ENCODE data around the gene FAM78A.
"Not testable (repeated sequence)": the region's sequence is repeated elsewhere in the genome, so short reads cannot be mapped to it uniquely, and the experiment has no call there.

FAM78A gene

GRCh38 chr9:131236161-131236560, 40.1 kb downstream of the FAM78A start:
- no peak for DNase-seq

DNA sequence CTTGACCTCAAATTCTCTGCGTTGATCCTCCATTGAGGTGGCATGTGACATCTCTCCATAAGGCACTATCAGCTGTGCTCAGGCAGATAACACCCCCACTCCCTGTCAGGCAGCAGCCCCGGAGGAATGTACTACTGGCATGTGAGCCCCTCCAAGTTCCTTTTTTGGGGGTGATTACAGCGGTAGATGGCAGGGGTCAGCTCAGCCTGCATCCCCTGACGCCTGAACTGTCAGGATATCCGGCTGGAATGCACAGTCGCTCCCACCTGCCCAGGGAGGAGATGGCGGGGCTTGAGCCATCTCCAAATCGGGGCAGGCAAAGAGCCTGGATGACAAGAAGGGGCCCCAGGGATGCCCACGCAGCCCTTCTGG, 40.8 kb downstream of the FAM78A start:
- DNase-seq: no peak

DNA sequence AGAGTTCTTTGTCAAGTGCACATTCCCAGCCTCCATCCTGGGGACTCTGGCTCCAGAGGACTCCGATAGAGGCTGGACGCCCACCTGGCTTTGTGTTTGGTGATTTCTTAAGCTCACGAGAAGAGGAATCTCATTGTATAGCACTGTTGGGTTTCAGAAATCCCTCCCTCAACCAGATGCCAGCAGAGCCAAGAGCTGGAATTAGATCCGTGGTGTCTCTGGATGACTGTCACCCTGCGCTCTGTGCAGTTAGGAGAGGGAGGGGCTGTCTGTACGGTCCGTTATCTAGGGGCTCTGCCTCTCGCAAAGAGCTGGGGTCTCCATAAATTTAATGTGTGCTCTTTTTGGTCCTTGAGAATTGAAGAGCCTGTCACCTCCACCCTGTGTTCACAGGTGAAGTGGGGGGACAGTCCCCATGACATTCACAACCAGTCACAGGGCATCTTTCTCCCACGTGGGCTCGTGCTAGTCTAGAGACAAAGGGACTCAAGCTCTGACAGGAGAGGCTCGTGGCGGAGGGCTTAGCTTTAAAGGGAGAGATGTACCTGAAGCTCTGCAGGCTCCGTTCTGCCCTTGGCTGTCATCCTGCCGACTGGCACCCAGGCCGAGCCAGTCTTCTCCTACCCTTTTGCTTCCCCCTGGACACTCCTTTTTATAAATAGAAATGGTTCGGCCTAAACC, 41.4 kb downstream of the FAM78A start:
- DNase-seq: no peak

DNA sequence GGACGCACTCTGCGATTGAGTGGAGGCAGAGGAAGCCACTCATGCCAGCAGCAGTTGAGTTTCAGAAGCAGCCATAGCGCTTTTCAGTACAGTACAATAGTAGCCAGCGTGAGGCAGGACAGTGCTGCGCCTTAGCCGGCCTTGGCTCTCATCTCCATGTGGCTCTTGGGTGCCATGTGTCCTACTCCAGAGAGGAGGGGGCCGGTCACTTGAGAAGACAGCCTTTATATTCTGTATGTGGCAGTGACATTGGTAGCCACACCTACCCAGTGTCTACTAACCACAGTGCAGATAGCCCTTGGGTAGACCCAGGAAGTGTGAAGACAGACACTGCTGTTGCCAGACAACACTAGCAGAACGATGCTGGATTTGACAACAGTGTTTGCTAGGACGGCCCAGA, 42.3 kb downstream of the FAM78A start:
- no peak for DNase-seq

DNA sequence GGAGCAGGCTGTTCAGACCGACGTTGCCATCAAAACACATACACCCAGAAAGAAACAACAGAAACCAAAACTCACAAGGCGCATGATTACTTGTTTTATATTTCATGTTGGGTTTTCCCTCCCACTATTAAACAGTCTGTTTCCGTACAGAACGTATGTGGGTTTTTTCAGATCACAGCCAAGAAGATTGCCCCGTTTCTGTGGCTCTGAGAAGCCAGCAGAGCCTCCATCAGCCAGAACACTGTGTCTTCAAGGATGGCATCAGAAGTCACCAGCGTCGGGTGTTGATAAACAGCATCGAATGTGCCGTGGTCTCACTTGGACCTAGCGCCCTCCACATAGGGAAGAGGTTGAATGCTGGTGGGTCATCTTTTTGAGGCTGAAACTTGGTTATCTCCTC, 42.8 kb downstream of the FAM78A start:
- DNase-seq: no peak

DNA sequence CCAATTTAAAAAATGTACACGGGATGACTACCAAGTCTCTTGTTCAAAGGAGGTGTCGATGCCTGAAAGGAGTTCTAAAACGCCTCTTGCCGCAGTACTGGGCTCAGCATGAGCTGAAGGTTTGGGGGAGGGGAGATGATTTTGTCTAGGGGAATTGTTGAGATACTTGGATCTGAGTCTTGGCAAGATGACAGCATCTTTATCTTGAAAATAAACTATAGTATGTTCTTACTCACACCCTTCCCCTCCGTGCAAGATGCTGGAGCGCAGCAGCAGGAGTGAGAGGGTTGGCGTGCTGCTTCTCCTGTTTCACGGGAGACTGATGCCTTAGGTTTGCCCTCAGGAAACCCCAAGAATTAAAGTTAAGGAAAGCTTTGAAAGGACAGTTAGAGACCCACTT, 47.3 kb downstream of the FAM78A start:
- DNase-seq: no peak

GRCh38 chr9:131227959-131228460, 48.3 kb downstream of the FAM78A start:
- DNase-seq: no peak

GRCh38 chr9:131227112-131227958, 49.0 kb downstream of the FAM78A start:
- DNase-seq: no peak

GRCh38 chr9:131226226-131226625, 50.1 kb downstream of the FAM78A start:
- DNase-seq: no peak

DNA sequence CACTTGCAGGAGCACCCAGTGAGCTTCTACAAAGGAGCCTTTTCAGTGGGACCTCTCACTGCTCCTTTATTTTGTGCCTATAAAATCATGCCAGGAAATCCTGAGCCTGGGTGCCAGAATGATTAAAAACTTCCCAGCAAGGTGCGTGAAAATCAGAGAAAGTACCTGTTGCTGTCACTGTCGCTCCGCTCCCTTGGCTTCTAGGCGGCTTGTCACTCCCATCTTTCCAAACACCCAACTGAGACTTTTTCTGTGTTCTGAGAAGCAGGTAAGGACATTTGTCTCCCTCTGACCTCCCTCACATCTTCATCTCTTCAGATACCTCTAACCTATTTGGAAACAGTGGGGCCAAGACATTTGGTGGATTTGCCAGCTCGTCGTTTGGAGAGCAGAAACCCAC, 53.9 kb downstream of the FAM78A start:
- no peak for DNase-seq

DNA sequence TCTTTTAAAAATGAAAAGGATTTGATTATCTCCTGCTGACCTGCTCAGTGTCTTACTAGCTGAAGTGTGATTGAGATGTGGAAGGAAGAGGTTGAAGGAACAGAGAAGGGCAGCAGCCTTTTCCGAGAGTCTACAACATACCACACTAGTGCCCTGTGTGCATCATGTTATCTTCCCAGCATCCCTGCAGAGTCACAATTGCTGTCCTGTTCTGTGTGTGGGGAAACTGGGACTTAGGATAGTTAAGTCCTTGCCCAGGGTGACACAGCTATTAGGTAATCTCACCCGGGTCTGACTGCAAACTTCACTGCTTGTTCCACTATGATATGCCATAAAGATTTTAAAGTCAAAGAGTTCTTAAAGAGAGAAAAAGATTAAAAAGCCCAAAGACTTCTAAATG, 55.8 kb downstream of the FAM78A start:
- DNase-seq: no peak

- DNase-seq: no peak
These were observed 57.9 kb downstream of the FAM78A start for GRCh38 chr9:131218370-131218769.

DNA sequence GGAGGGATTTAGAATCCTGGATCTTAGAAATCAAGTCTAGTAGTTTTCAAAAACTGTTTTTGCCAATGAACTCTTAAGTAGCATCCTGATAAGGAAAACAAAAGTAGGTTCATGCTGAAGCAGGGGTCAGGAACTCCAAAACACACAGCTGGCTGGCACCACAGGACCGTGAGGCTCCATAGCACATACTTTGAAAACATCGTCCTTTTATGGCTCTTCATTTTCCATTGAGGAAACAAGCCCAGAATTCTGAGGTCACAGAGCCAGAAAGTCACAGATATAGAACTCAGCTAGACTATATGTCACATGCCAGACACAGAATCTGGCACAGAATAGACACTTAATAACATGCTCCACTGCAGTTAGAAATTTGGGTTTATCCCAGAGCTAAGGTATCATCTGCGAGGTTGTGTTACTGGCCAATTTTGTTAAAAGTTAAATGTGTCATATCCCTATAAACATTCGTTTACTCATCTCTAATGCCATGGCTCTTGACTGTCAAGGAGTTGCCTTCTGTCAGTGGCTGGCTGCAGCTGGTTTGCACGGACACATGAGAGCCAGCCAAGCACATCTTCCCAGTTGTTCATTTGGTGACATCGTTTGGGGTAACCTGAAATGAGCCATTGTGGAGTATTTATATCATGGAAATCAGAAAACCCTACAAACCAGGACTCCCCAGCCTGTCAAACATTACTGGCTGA, 58.8 kb downstream of the FAM78A start:
- DNase-seq: no peak

- no peak for DNase-seq
These were observed 59.5 kb downstream of the FAM78A start for GRCh38 chr9:131216806-131217205.

DNA sequence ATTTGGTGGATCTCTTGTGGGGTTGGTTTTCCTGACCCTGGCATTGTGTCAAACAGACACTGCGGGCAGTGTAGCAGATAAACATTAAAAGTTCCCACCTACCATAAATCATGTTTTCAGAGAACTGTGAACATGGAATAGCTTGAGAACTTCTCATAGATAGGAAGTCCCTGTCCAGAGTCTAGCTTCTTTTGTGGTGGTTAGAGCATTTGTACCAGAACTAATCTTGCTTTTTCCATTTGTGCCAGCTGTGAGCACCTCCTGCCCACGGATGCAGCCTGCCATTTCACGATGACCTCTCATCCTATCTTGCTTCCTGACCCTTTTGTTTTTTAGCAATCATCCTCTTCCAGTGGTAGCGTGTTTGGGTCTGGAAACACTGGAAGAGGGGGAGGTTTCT, 61.4 kb downstream of the FAM78A start:
- DNase-seq: no peak

- no peak for DNase-seq
These were observed 61.9 kb downstream of the FAM78A start for GRCh38 chr9:131214286-131214856.

GRCh38 chr9:131211920-131212319, 64.4 kb downstream of the FAM78A start:
- not testable (repeated sequence) for DNase-seq
